ENCODE measurements around the gene CIRBP.
A peak's percentile ranks its signal among the peaks of the same experiment; 100 is the strongest.
"Not testable (repeated sequence)": the region's sequence is repeated elsewhere in the genome, so short reads cannot be mapped to it uniquely, and the experiment has no call there.

Gene CIRBP

DNA sequence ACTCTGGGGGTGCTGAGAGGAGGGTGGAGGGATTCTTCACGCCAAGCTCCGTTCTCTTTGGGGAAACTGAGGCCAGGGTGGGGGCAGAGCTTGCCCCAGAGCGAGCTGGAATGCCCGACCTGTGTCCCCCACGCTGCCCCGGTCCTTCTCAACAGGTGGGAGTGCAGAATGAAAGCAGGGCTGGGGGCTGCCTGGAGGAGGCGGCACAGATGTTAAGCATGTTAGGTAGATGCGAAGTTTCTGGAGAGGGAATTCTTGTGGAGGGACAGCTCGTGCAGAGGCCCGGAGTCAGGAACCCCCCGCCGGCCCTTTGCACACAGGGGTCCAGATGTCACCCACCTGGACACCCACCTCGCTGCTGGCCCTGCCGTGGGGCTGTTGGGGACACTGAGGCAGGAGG is 25.6 kb downstream of the CIRBP start:
- no peak for DNase-seq

DNA sequence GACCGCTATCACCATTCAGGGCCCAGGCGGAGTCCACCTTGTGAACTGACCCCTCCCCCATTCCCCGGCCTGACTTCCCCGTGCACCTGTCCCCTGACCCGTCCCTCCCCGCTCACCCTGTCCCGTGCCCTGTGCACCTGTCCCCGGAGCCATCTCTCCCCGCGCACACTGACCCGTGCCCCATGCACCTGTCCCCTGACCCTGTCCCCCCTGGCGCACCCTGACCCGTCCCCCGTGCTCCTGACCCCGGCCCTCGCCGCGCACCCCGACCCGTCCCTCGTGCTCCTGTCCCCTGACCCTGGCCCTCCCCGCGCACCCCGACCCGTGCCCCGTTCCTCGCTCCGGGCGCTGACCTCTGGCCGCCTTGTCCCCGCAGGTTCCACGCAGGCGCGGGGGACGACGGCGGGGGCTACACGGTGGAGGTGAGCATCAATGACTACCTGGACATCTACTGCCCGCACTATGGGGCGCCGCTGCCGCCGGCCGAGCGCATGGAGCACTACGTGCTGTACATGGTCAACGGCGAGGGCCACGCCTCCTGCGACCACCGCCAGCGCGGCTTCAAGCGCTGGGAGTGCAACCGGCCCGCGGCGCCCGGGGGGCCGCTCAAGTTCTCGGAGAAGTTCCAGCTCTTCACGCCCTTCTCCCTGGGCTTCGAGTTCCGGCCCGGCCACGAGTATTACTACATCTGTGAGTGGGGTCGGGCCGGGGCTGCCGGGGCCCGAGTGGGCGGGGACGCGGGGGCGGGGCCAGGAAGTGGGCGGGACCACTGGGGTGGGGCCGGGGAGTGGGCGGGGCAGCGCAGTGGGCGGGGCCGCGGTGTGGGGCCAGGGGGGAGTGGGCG is 26.3 kb downstream of the CIRBP start:
- DNase-seq = peak; percentile 11 to 35

DNA sequence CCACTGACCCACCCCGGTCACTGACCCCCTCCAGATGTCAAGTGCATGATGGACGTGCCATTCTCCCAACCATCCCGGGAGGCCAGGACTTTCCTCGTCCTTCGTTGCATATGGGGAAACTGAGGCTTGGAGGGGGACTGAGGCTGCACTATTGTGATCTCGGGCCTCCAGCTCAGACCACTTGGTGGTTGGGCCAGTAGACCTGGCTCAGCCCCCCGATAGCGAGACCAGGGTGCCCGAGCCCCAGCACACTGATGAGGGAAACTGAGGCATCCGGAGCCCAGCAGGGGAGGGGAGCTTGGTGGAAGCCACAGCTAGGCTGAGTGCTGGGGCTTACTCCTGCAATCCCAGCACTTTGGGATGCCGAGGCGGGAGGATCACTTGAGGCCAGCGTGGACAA is 26.9 kb downstream of the CIRBP start:
- no peak for DNase-seq

DNA sequence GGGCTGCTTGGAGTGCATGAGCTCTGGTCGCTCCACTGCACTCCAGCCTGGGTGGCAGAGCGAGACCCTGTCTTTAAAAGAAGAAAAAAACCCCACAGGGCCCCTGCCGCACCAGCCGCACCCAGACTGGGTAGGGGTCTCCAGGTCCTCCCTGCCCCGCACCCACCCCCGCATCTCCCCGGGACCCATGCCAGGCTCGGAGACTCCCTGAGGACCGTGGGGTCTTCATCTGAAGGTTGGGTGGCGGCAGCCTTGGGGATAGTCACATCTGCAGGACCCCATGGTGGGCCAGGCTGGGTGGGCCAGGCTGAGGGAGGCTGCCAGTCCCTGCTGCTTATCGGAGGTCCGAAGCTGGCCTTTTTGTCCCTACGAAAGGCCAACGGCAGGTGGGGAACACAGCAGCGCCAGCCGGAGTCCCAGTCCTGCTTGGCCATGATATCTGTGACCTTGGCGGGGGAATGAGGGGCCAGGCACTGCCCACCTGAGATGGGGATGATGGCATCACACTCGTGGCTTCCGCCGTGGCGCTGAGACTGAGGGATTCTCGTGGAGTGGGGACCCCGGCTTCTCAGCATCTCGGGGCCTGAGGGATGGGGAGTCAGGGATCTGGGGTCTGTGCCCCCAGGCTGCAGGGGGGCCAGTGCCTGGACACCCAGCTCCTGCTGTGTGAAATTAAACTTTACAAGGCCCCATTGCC is 27.6 kb downstream of the CIRBP start:
- no peak for DNase-seq

DNA sequence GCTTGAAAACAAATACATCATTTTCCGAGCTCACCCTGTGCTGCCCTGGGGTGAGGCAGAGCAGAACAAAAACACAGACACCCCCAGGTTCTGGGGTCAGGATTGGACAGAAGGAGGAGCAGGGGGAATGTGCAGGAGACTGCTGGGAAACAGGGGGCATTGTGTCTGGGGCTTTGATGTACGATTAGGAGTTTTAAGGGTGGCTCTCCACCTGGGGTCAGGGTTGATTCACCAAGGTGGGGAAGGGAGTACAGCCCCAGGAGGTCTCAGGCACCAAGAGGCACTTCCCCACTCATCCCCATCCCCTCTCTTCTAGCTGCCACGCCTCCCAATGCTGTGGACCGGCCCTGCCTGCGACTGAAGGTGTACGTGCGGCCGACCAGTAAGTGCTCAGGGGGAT is 29.1 kb downstream of the CIRBP start:
- no peak for DNase-seq

DNA sequence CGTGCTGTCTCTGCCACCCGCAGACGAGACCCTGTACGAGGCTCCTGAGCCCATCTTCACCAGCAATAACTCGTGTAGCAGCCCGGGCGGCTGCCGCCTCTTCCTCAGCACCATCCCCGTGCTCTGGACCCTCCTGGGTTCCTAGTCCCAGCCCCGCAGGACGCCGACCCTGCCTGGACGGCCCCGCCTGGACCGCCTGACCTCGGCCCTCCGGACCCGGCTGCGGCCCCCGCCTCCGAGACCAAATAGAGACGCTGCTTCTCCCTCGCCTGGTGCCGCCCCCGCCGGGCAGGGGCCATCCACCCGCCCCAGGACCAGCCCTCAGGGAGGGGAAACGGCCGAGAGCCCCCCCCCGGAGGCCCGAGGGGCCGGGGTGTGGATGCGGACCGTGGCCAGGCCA is 30.7 kb downstream of the CIRBP start:
- no peak for DNase-seq

DNA sequence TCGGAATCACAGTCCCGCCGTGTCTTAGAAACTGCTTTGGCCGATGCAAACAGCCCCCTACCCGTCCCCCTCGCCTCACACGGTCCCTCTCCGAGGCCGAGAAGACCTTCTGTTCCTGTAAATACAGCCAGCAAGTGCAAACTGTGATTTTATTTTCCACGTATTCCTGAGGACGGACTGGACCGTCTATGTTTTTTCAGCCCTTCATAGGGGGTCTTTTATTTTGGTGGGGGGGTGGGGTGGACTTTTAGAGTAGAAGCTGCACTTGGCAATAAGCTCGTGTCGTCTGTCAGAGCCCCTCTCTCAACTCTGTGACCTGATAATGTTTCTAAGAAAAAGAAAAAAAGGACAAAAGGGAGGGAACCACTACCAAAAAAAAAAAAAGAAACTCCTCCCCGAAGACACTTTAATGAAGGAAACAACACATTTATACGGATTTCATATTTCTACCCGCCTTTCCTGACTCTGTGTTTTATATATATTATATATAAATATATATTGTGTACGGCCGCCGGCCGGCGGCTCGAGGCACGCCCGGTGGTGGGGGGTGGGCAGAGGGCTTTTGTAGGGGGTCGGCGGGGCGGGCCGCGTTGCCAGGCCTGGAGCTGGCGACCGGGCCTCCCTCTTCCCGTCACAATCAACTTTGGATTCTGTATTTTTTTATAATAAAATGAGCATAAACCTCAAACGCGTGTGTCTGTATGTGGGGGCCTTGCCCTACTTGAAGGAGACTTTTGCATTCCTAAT is 31.8 kb downstream of the CIRBP start:
- DNase-seq = no peak

DNA sequence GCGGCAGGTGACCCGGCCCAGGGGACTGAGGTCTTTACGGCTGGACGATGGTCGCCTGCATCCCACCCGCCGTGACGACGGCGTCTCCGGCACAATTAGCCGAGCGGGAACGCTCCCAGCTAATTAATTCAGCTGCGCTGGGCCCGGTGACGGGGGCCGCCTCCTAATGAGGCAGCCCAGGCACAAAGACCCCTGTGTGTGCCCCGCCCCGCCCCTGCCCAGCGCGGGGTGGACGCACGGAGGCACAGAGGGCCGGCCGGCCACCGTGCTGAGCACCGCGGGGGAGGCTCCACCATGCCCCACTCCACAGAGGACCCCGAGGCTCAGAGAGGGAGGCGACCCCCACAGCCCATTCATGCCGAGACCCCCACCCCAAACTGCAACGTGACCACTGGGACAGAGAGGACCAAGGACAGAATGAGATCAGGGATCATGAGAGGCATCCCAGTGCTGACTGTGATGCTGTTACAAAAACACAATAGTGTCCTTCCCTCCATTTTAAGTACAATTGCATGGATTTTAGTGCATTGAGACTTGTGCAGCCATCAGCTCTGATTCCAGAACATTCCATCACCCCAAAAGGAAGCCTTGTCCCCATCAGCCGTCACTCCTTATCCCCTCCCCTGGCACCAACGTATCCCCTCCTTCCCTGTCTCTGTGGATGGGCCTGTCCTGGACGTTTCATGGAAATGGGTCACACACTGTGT is 33.6 kb downstream of the CIRBP start:
- no peak for DNase-seq

DNA sequence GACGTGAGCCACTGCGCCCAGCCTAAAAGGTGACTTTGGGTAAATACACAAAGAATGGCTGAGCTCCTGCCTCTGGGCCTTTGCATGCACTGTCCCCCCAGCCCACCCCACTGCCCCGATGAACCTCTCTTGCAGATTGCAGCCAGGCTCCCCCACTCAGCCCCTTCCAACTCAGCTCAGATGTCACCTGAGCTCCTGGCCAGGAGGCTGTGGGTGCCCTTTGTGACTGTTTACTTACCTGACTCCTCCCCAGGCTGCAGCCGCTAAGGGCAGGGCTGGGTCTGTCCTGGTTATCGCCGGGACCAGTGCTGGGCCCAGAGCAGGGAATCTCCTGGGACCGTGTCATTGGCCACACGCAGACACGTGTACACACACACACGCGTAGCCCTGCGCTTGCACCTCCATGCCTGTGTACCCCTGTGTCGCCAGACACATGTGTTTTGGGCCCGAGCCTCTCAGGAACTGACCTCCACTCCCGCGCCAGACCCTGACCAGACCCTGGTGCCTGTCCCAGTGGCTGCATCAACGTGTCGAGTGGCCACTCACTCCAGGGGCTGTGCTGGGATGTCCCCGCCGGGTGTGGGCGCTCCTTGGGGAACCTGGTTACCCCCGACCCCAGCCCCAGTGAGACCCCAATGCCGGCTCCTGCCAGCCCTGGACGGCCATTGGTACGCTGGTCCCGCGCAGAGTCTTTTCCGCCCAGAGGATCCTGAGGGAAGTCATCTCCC is 35.2 kb downstream of the CIRBP start:
- DNase-seq = no peak

DNA sequence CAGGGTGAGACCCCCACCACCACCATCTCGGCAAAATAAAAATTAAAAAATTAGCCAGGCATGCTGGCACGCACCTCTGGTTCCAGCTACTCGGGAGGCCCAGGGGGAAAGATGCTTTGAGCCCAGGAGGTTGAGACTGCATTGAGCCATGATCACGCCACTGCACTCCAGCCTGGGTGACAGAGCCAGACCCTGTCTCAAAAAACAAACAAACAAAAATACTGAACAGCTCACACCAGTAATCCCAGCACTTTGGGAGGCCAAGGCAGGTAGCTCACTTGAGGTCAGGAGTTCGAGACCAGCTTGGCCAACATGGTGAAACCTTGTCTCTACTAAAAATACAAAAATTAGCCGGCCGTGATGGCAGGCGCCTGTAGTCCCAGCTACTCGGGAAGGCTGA is 36.2 kb downstream of the CIRBP start:
- not testable (repeated sequence) for DNase-seq

DNA sequence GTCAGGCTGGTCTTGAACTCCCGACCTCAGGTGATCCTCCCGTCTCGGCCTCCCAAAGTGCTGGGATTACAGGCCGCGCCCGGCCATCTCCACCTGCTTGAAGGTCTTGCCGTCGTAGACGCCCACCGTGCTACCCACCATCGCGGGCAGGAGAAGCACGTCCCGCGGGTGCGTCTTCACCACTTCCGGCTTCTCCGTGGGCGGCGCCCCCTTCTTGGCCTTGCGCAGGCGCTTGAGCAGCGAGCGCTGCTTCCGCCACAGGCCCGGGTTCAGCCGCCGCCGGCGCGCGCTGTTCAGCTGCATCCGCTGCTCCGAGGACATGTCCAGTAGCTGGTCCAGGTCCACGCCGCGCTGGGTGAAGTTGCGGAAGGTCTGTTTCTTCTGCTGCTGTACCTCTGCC is 38.2 kb downstream of the CIRBP start:
- no peak for DNase-seq

DNA sequence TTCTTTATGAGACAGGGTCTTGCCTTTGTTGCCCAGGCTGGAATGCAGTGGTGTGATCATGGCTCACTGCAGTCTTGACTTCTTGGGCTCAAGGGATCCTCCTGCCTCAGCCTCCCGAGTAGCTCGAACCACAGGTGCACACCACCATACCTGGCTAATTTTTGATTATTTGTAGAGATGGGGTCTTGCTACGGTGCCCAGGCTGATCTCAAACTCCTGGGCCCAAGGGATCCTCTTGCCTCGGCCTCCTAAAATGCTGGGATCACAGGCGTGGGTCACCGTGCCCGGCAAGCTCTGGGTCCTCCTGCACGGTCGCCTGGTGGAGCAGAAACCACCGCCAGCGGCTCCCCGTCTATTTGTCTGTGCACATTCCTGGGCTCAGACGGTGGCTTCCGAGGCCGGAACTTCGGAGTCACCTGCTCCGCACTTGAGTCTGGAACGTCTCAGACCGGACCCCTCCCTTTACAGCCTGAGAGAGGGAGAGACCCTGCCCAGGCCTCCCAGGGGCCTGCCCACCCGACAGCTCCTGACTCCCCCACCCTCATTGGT is 38.7 kb downstream of the CIRBP start:
- DNase-seq = no peak

DNA sequence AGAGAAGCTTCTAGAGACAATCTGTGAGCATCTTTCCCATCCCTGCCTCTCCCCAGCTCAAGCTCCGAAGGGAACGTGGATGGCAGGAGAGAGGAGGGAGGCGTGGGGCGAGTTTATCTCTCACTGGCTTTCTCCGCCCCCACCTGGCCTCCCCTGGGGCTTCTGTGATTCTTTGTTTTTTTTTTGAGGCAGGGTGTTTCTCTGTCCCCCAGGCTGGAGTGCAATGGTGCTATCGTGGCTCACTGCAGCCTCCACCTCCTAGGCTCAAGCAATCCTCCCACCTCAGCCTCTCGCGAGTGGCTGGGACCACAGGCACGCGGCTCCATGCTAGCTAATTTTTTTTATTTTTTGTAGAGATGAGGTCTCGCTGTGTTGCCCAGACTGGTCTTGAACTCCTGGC is 39.6 kb downstream of the CIRBP start:
- DNase-seq = no peak

DNA sequence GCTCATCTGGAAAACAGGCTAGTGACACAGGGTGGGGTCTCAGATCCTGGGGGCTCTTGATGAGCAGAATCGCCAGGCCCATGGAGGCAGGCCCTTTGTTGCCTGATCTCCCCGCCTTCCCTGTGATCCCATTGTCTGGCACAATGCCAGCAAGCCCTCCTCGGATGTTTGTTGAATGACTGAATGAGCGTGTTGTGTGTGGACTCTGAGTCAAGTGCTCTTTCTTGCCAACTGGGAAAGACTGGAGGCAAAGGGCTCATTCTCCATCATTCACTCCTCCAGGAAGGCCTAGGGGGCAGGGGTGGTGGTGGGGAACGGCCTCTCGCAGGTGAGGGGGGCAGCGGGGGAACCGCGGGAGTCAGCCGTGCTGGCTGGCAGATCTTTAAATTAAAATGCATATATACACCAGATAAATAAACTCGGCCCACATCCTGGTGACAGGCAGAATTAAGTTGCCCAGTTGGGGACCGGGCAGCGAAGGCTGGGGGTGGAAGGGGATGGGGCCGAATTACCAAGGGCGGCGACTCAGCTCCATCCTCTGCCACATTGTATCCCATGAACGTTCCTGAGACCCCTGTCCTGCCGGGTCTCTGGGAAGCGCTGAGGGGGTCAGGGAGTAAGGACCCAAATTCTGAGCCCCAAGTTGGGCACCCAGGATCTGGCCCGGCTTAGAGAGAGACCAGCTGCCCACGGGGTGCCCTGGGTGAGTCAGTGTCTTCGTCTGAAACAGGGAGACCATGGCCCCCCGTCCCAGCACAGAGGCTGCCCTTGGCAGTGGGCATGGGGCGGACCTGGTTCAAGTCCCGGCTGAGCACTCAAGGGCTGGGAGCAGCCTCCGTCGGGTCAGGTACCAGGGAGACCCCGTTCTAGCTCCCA is 41.1 kb downstream of the CIRBP start:
- no peak for DNase-seq

DNA sequence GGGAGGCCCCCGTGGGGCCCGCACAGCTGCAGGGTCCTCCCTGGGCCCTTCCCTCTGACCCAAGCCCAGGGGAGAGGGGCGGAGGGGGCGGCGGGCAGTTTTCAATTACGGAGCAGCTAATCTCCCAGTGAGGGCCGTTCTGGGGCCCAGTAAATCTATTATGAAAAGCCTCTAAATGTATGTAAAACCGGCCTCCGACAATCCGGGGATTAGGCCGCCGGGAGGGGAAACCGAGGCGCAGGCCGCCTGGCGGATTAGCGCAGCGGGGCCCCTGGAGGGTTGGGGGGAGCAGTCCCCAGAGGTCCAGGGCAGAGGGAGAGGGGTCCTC is 41.7 kb downstream of the CIRBP start:
- no peak for DNase-seq

DNA sequence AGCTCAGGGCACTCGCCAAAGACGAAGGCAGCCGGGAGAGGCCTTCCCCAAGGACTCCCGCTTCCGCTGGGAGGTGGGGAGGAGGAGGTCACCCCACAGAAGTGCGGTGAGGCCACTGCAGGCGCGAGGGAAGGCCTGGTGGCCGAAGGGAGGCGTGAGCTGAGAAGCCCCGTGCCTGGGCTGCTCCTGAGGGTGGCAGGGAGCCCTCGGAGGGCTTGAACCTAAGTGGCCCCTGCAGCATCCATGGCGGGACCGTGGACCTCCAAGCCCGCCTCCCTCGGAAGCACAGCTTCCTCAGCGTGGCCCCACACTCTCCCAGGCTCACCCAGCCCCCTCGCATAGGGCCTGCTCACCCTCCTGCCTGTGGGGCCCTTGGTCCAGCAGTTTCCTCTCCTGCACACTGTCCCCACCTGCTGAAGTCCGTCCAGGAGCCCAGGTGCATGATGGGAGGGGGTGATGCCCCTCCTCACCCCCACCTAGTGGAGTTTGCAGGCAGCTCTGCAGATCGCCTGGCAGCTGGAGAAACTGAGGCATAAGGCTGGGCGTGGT is 42.5 kb downstream of the CIRBP start:
- DNase-seq = no peak

DNA sequence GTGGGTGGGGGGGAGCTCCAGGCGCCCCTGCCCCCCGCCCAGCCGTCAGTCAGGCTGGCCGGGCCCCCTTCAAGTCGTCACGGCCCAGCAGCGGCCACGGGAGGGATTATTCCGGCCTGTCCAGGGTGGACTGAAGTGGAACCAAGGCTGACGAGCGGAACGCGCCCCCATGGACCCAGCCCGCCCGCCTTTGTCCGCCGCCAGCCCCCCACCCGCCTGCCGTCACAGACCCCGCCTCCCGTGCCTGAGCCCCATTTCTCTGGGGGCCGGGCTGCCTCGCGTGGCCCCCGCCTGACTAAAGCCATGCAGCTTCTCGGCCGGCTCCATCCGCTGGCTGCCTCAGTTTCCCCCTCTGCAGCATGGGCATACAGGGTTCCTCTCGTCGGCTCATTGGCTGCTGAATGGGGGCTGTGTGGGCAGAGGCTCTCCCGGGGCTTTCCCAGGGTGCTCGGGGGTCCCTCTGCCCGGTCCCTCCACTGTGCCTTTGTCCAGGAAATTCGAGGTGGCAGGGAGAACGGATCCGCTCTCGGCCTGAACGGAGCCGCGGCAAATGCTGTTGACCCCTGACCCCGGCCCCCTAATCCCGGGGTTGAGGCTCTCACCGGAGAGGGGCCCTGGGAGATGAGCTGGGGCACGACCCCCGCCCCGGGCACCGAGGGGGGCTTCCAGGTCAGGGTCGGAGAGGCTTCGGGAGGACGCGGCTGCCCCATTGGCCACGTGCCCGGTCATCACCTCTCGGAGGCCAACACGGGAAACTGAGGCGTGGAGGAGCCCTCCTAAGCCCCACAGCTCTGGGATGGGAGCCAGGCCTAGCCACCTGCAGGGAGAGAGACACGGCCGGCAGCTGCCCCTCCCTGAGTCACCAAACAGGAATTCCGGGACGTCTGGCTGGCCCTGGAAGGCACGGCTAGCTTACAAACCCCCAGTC is 43.9 kb downstream of the CIRBP start:
- DNase-seq = no peak

DNA sequence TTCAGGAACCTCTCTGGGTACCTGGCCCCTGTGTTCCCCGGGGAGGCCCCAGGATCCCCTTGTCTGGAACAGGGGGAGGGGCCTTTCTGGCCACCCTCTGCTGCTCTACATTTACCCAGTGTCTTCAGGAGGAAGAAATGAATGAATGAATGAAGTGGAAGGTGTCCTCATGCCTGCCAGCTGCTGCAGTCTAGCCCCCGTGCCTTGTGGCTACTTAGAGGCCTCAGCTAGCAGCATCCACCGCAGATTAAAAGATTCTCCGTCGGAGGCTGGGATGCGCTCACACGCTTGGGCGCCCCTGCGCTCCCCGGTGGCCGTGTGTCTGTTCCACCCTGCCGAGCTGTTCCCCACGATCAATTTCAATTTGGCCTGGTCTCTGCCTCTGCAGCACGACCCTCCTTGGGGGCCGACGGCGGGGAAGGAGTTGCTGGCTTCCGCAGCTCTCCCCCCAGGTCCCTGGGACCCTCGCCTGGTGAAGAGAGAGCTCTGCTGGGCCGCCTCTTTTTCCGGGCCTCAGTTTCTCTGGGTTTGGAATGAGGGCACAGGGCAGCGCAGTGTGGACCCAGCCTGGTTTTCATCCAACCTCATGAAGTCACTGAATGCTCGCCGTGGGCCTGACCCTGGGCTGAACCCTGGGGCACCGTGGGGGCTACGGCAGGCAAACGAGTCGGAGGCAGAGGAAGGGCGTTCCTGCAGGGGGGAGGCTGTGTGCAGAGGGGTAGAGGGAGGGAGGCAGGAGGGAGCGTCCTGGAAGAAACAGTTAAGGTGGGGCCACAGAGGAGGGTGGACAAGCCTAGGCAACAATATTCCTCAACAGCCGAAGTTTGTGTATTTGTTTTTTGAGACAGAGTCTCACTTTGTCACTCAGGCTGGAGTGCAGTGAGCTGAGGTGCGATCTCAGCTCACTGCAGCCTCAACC is 44.8 kb downstream of the CIRBP start:
- DNase-seq = no peak

Measured in inflammatory macrophage treated with lipopolysaccharide for 1 hour (primary cell).